H9 (cell line): ENCODE measurements around the gene MYO3A. TPM values are rescaled to one million over a fixed set of nuclear protein-coding genes. Genes with fewer than 3 reads are reported as not detected.
A peak's percentile ranks its signal among the peaks of the same experiment; 100 is the strongest.

Source experiments
- DNase-seq: peaks from one replicate; pipeline ENCODE4 v3.0.0-alpha.2; 2017
- H2AFZ ChIP-seq: one replicate; pipeline ENCODE4 v1.6.1; 2013; ENCODE audit warnings: mild to moderate bottlenecking, low read length, control low read depth, moderate library complexity
- H2AK5ac ChIP-seq: 2 replicates; pipeline ENCODE4 v1.6.1; 2013; ENCODE audit warnings: low read length, control low read depth, mixed read lengths; ENCODE audit not compliant: insufficient read length
- H2BK120ac ChIP-seq: one replicate; pipeline ENCODE4 v1.6.1; 2013; ENCODE audit warnings: low read depth, mild to moderate bottlenecking, low read length, control low read depth, inconsistent platforms; ENCODE audit not compliant: poor library complexity, severe bottlenecking
- H2BK12ac ChIP-seq: 2 replicates; pipeline ENCODE4 v1.6.1; 2013; ENCODE audit warnings: low read length, control low read depth, mixed read lengths, low read depth; ENCODE audit not compliant: insufficient read length
- H2BK15ac ChIP-seq: 2 replicates; pipeline ENCODE4 v1.6.1; 2013; ENCODE audit warnings: low read depth, low read length, control low read depth
- H2BK20ac ChIP-seq: one replicate; pipeline ENCODE4 v1.6.1; 2013; ENCODE audit warnings: low read depth, mild to moderate bottlenecking, low read length, control low read depth, inconsistent platforms; ENCODE audit not compliant: poor library complexity, severe bottlenecking
- H2BK5ac ChIP-seq: 2 replicates; pipeline ENCODE4 v1.6.1; 2013; ENCODE audit warnings: low read length, control low read depth, mixed read lengths; ENCODE audit not compliant: insufficient read length
- H3K14ac ChIP-seq: 2 replicates; pipeline ENCODE4 v1.6.1; 2013; ENCODE audit warnings: low read length, control low read depth; ENCODE audit not compliant: insufficient read depth
- H3K18ac ChIP-seq: 2 replicates; pipeline ENCODE4 v1.6.1; 2013; ENCODE audit warnings: low read depth, mild to moderate bottlenecking, mixed read lengths, low read length, control low read depth; ENCODE audit not compliant: insufficient read length
- H3K23ac ChIP-seq: 2 replicates; pipeline ENCODE4 v1.6.1; 2013; ENCODE audit warnings: low read length, control low read depth, mixed read lengths, low read depth; ENCODE audit not compliant: insufficient read length
- H3K23me2 ChIP-seq: 2 replicates; pipeline ENCODE4 v1.6.1; 2013; ENCODE audit warnings: low read depth, mild to moderate bottlenecking, mixed read lengths, low read length, control low read depth; ENCODE audit not compliant: insufficient read length, poor library complexity, severe bottlenecking
- H3K27ac ChIP-seq: 2 replicates; pipeline ENCODE4 v1.5.1; 2013; ENCODE audit warnings: low read length, control low read depth, mixed read lengths, low read depth; ENCODE audit not compliant: insufficient read length
- H3K27me3 ChIP-seq: 2 replicates; pipeline ENCODE4 v1.6.1; 2013; ENCODE audit warnings: low read length, control low read depth, inconsistent platforms; ENCODE audit not compliant: insufficient read depth
- H3K4ac ChIP-seq: 2 replicates; pipeline ENCODE4 v1.6.1; 2013; ENCODE audit warnings: low read depth, mild to moderate bottlenecking, control low read depth, inconsistent platforms, low read length, moderate library complexity
- H3K4me1 ChIP-seq: 2 replicates; pipeline ENCODE4 v1.6.1; 2013; ENCODE audit warnings: low read length, control low read depth, inconsistent platforms; ENCODE audit not compliant: insufficient read depth
- H3K4me2 ChIP-seq: 2 replicates; pipeline ENCODE4 v1.6.1; 2013; ENCODE audit warnings: low read length, control low read depth, mixed read lengths; ENCODE audit not compliant: insufficient read length, insufficient read depth
- H3K56ac ChIP-seq: 2 replicates; pipeline ENCODE4 v1.6.1; 2013; ENCODE audit warnings: low read depth, mild to moderate bottlenecking, mixed read lengths, low read length, control low read depth; ENCODE audit not compliant: insufficient read length
- H3K79me1 ChIP-seq: 2 replicates; pipeline ENCODE4 v1.6.1; 2013; ENCODE audit warnings: low read depth, mild to moderate bottlenecking, moderate library complexity, low read length, control low read depth, inconsistent platforms; ENCODE audit not compliant: insufficient read depth, poor library complexity, severe bottlenecking
- H3K79me2 ChIP-seq: 2 replicates; pipeline ENCODE4 v1.6.1; 2013; ENCODE audit warnings: low read length, control low read depth, inconsistent platforms; ENCODE audit not compliant: insufficient read depth
- H3K9ac ChIP-seq: 2 replicates; pipeline ENCODE4 v1.6.1; 2013; ENCODE audit warnings: low read length, control low read depth, mixed read lengths; ENCODE audit not compliant: insufficient read length; ENCODE audit errors: extremely low read depth
- H3K9me3 ChIP-seq: one replicate; pipeline ENCODE4 v1.6.1; 2013; ENCODE audit warnings: low read depth, low read length, inconsistent platforms; ENCODE audit not compliant: control insufficient read depth
- H3T11ph ChIP-seq: one replicate; pipeline ENCODE4 v1.6.1; 2013; ENCODE audit warnings: mild to moderate bottlenecking, low read length, control low read depth, inconsistent platforms
- H4K20me1 ChIP-seq: one replicate; pipeline ENCODE4 v1.6.1; 2013; ENCODE audit not compliant: control insufficient read depth, insufficient read length, insufficient read depth
- H4K5ac ChIP-seq: 2 replicates; pipeline ENCODE4 v1.6.1; 2013; ENCODE audit warnings: low read depth, mild to moderate bottlenecking, mixed read lengths, low read length, control low read depth; ENCODE audit not compliant: insufficient read length
- H4K8ac ChIP-seq: replicated peaks from 2 replicates; pipeline ENCODE4 v1.6.1; 2013; ENCODE audit warnings: low read length, control low read depth, mixed read lengths, low read depth; ENCODE audit not compliant: insufficient read length
- H4K91ac ChIP-seq: 2 replicates; pipeline ENCODE4 v1.6.1; 2013; ENCODE audit warnings: low read depth, mild to moderate bottlenecking, moderate library complexity, mixed read lengths, low read length, control low read depth; ENCODE audit not compliant: insufficient read length
- H3K27ac Mint-ChIP-seq, 3 experiments: 2 replicates in 2 of 3; 3 replicates in 1 of 3; pipeline ENCODE4 v1.8.0; 2020 to 2021; ENCODE audit warnings: mixed read lengths in 3 of 3, mild to moderate bottlenecking in 1 of 3, moderate library complexity in 1 of 3
- H3K27me3 Mint-ChIP-seq: 2 replicates; pipeline ENCODE4 v1.8.0; 2021; ENCODE audit warnings: low read depth, mild to moderate bottlenecking, moderate library complexity, mixed read lengths
- H3K36me3 Mint-ChIP-seq, 3 experiments: 2 replicates in 2 of 3; 3 replicates in 1 of 3; pipeline ENCODE4 v1.8.0; 2020 to 2021; ENCODE audit warnings: low read depth in 3 of 3, mixed read lengths in 3 of 3; ENCODE audit not compliant: insufficient read depth in 1 of 3
- H3K4me1 Mint-ChIP-seq, 2 experiments: 2 replicates each; pipeline ENCODE4 v1.8.0; 2020; ENCODE audit warnings: mixed read lengths in 2 of 2
- H3K4me3 Mint-ChIP-seq, 2 experiments: 2 replicates in 1 of 2; 3 replicates in 1 of 2; pipeline ENCODE4 v1.8.0; 2020 to 2021; ENCODE audit warnings: mild to moderate bottlenecking in 2 of 2, mixed read lengths in 2 of 2, moderate library complexity in 1 of 2
- H3K9me3 Mint-ChIP-seq, 2 experiments: 2 replicates in 1 of 2; 3 replicates in 1 of 2; pipeline ENCODE4 v1.8.0; 2020; ENCODE audit warnings: mild to moderate bottlenecking in 2 of 2, mixed read lengths in 2 of 2, moderate library complexity in 1 of 2
- CTCF ChIP-seq: fragments of 200-600 bp; sonication (generic); conservative IDR thresholded peaks from 3 replicates; pipeline ENCODE4 v1.8.0; 2021; ENCODE audit warnings: antibody characterized with exemption, mild to moderate bottlenecking
- WGBS: extraction: QIAGEN DNeasy Blood & Tissue Kit; methylation state at CpG from one replicate; pipeline ENCODE4 v1.1.7; 2013; ENCODE audit warnings: missing lambda C conversion rate, low lambda C conversion rate, mixed read lengths; ENCODE audit not compliant: insufficient read length; ENCODE audit errors: extremely low coverage; 5-methylcytosine and 5-hydroxymethylcytosine counted together
- long read RNA-seq: library from polyadenylated mRNA; unstranded; transcript quantifications from one replicate; pipeline ENCODE4 v2.0.0, GENCODE V29; 2020
- total RNA-seq: library from RNA; stranded (reverse); gene quantifications from 2 replicates; pipeline ENCODE4 v1.2.1, GENCODE V29; 2021

The MYO3A gene
- total RNA-seq, result 4.3 and 4.9 TPM in 2 replicates
- long read RNA-seq, partial matches to known transcripts, result 3 of 17 reads
- long read RNA-seq, other reads (novel, unspliced or antisense), result 13 of 17 reads

- Histone ChIP-seq H3K79me2 (no peaks in the 10 kb centered on the region), H3K79me1 (no peaks in the 10 kb centered on the region), H2BK5ac (no peak within 1 kb of the TSS), H2BK15ac (no peak within 1 kb of the TSS), H3K18ac (peak within 1 kb of the TSS; percentile 87), H2BK12ac (peak within 1 kb of the TSS; percentile 69), H4K20me1 (no peaks in the 10 kb centered on the region), H3K9me3 (no peaks in the 10 kb centered on the region), H3K27me3 (no peaks in the 10 kb centered on the region), H3K4ac (no peak within 1 kb of the TSS), H2AK5ac (no peak within 1 kb of the TSS), H3K56ac (no peak within 1 kb of the TSS), H3K9ac (peak within 1 kb of the TSS; percentile 69), H2BK20ac (no peak within 1 kb of the TSS), H3K23ac (no peak within 1 kb of the TSS), H4K5ac (no peak within 1 kb of the TSS), H4K91ac (no peak within 1 kb of the TSS), H4K8ac (no peak within 1 kb of the TSS), H2AFZ (peak within 1 kb of the TSS; percentile 15), H3K4me2 (peak within 1 kb of the TSS; percentile 89), H3K4me1 (no peaks in the 10 kb centered on the region), H3K14ac (peak within 1 kb of the TSS; percentile 93; the same call in 1 of the 2 replicates), H3K27ac (no peak within 1 kb of the TSS), H3K23me2 (peaks cover 16% of the 10 kb centered on the region), H3T11ph (no peak within 1 kb of the TSS), H2BK120ac (no peak within 1 kb of the TSS)
- peak within 1 kb of the TSS; percentile 81 to 96 for H3K4me3 Mint-ChIP-seq
- H3K9me3 Mint-ChIP-seq, result no peaks in the 10 kb centered on the region
- peak within 1 kb of the TSS in 2 of 3 experiments; percentile 18 to 88; a peak in 3 of 7 replicates for H3K27ac Mint-ChIP-seq
- no CpG with 5 or more reads among the region's 73 CpGs for WGBS
- TF ChIP-seq CTCF, result peak; percentile 56
- peaks cover 15% of the 10 kb centered on the region for H3K27me3 Mint-ChIP-seq
- peak; percentile 74 for DNase-seq
- peaks cover 13 to 15% of the 10 kb centered on the region in 2 experiments for H3K4me1 Mint-ChIP-seq
- no peaks in the 10 kb centered on the region; a peak in 1 of 7 replicates for H3K36me3 Mint-ChIP-seq
Measured at GRCh38 chr10:25933653-25934608, at the start of gene MYO3A. Gene MYO3A (plus strand): TSS chr10:25934229. CDS start chr10:25952111, 17,882 bp downstream.
